GM18502 (cell line): Measurements from ENCODE around the gene SMC1B.
"Not testable (repeated sequence)": the region's sequence is repeated elsewhere in the genome, so short reads cannot be mapped to it uniquely, and the experiment has no call there.

Source experiments
- ATAC-seq: cut with Tn5 transposase; IDR thresholded peaks from one replicate; pipeline ENCODE4 v1.9.1; 2021; ENCODE audit warnings: mild to moderate bottlenecking; ENCODE audit not compliant: unreplicated experiment, poor library complexity

The SMC1B gene, protein sequence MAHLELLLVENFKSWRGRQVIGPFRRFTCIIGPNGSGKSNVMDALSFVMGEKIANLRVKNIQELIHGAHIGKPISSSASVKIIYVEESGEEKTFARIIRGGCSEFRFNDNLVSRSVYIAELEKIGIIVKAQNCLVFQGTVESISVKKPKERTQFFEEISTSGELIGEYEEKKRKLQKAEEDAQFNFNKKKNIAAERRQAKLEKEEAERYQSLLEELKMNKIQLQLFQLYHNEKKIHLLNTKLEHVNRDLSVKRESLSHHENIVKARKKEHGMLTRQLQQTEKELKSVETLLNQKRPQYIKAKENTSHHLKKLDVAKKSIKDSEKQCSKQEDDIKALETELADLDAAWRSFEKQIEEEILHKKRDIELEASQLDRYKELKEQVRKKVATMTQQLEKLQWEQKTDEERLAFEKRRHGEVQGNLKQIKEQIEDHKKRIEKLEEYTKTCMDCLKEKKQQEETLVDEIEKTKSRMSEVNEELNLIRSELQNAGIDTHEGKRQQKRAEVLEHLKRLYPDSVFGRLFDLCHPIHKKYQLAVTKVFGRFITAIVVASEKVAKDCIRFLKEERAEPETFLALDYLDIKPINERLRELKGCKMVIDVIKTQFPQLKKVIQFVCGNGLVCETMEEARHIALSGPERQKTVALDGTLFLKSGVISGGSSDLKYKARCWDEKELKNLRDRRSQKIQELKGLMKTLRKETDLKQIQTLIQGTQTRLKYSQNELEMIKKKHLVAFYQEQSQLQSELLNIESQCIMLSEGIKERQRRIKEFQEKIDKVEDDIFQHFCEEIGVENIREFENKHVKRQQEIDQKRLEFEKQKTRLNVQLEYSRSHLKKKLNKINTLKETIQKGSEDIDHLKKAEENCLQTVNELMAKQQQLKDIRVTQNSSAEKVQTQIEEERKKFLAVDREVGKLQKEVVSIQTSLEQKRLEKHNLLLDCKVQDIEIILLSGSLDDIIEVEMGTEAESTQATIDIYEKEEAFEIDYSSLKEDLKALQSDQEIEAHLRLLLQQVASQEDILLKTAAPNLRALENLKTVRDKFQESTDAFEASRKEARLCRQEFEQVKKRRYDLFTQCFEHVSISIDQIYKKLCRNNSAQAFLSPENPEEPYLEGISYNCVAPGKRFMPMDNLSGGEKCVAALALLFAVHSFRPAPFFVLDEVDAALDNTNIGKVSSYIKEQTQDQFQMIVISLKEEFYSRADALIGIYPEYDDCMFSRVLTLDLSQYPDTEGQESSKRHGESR

DNA sequence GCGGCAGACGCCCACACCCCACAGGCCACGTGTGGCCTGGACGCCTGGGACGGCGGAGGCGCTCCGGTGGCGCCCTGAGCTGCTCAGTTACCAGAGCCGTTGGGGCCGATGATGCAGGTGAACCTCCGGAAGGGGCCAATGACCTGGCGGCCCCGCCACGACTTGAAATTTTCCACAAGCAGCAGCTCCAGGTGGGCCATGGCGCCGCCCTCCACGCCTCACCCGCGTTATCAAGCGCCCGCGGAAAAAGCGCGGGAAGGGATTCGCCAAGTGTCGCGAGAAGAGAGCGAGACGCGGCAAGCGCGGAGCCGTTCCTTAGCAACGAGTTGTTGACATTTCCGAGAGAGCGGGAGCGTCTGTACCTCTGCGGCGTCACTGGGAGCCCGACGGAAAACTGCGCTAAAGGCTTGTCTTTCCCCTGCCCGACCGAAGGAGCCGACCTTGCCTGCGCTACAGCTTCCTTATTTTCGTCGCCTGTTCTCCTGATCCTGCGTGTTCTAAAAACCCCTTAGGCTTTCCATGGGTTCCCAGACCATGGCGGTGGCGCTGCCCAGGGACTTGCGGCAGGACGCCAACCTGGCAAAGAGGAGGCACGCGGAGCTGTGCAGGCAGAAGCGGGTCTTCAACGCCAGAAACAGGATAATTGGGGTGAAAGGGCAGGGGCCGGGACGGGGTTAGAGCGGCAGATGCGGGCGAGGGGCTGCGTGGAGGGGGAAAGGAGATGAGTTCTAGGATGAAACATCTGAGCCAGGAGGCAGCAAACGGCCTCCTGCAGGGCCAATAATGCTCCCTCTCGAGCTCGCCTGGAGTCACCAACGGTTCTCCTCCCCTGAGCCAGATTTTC, at the start of gene SMC1B, which contains the start of gene RIBC2:
Gene SMC1B (minus strand): TSS at position 232 of the 844 bp plus-strand sequence. CDS start 32 bp downstream, at position 200.
Gene RIBC2 (plus strand): TSS at position 326 of the 844 bp plus-strand sequence. CDS start 194 bp downstream, at position 520.
- ATAC-seq: peak; percentile 59

DNA sequence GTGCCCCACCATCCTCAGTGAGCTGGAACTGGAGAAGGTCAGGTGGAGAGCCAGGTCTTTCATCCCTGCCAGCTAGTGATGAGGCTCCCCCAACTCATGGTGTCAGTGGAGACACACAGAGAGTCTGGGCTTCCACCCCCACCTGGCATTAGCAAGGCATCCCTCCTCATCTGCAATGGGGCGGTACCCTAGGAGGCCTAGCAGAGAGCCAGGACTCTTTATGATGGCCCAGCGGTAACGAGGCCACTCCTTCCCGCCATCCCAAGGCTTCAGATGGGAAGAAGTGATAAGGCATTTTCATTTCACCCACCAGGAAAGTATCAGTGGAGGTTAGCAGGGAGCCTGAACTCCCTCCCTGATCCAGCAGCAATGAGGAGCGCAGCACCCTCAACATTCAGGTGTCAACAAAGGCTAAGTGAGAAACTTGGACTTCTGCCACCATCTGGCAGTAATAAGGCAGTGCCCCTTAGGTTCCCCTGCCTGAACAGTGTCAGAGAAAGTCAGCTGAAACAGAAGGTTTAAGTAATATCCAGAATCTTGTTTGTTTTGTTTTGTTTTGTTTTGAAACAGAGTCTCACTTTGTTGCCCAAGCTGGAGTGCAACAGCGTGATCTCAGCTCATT, 48.7 kb upstream of the SMC1B start:
- ATAC-seq: no peak

DNA sequence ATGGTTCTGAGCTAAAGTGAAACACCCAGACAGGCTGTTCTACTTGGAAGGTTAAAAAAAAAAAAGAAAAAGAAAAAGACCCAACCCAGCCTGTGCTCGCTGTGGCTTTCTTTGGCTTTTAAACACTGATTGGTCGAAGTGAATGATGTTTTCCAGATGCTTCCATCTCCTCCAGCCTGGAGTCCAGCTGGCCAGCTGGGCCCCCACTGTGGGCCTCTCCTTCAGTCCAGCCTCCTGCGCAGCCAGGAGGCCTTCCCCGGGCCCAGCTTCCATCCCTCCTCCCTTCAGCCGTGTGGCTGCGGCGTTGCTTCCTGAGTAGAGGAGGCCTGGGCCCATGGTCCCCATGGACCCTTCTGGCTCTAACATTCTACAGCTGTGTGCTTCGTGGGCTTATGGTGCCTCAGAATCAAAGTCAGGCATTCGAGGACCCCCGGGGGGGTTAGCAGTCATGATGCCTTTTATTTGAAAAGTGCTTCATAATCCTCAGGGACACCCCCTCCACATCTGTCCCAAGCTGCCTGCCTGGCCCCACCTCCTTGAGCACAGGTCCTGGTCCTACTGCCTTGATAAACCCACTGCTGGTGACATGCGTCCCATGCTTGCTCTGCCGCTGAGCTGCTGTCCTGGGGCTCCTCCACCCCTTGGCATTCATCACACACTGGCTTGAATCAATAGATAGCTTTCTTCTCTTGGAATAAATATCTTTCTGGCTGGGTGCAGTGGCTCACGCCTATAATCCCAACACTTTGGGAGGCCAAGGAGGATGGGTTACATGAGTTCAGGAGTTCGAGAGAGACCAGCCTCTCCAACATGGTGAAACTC, 47.1 kb upstream of the SMC1B start:
- ATAC-seq: no peak

DNA sequence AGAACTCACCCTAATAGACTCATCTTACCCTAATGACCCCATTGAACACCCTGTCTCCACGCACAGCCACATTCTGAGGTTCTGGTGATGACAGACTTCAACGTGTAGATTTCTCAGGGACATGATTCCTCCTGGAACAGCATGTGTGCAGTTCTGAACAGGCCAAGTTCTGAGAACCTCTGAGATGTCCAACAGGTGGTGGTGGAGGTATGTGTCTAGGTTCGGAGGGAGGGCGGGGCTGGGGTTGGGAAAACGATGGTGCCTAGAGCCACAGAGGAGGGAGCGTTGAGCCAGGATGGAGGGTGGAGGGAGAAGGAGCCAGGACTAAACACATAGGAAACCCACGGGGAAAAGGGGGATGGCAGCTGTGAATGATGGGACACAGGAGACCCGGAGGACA, 45.8 kb upstream of the SMC1B start:
- no peak for ATAC-seq

DNA sequence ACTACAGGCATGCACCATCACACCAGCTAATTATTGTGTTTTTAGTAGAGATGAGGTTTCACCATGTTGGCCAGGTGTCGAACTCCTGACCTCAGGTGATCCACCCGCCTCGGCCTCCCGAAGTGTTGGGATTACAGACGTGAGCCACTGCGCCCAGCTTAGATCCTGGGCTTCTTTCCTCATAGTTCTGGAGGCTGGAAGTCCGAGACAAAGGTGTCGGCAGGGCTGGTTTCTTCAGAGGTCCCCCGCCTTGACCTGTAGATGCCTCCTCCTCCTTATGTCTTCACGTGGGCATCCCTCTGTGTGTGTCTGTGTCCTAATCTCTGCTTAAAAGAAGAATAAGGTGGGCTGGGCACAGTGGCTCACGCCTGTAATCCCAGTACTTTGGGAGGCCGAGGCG, 45.1 kb upstream of the SMC1B start:
- ATAC-seq: no peak

DNA sequence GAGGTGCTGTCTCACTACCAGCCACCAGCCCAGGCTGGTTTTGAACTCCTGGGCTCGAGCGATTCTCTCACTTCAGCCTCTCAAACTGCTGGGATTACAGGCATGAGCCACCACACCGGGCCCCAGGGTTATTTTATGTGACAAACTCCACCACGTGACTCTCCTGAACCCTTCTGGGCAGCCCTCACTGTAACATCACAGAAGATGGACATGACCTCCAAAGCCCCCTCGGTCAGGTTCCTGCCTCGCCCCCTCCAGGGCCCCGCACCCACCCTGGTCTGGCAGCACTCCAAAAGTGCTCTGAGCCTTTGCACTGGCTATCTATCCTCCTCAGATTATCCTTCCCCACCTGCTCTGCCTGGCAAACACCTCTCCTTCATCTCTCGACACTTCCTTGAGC, 43.4 kb upstream of the SMC1B start:
- no peak for ATAC-seq

DNA sequence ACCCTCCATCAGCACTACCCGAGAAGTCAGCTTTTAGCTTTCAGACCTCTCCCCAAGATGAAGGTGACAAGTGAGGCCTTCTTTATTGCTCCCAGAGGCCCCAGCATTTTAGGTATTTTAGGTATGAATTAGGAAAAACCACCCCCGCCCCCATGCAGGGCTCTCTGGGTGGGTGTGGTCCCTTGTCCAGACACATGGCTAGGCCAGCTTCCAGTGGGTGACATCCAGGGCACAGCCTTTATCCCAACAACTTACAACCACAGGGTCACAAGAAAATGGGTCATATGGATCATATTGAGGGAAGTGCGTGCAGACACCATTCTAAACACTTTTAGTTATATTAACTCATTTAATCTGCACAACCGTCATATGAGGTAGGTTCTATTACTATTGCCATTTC, 42.2 kb upstream of the SMC1B start:
- no peak for ATAC-seq

DNA sequence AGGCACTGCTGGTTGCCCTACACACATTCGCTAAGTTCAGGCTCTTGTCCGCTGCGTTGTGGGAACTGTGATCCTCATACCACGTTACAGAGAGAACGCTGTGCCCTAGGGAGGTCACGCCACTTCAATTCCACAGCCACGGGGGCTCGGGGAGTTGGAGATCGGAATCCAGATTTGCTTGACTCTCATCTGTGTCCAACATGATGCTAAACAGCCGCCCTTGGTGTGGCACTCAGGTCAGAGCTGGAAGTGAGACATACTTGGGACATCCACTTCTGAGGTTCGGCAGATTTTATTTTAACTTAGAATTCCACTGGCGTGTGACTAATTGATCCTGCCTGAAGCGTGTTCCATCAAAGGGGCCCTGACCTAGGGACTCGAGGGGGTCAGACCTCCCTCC, 41.8 kb upstream of the SMC1B start:
- ATAC-seq: no peak

DNA sequence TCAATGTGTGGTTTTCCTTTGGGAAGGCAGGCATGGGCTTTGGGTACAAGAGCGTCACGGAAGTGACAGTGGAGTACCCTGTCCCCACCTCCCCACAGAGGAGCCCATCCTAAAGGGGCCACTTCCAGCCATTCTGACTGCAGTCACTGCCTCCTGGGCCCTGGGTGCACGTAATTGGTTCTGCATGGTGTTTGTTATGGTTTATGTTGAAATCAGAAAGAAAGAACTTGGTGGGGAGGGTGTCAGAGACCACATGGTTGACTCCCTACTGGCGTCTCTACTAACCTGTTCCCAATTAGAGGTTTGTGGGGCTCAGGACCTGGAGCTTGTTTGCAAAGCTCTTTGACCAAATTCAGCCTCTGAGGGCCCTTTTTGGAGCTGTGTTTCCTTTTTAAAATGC, 40.9 kb upstream of the SMC1B start:
- no peak for ATAC-seq

DNA sequence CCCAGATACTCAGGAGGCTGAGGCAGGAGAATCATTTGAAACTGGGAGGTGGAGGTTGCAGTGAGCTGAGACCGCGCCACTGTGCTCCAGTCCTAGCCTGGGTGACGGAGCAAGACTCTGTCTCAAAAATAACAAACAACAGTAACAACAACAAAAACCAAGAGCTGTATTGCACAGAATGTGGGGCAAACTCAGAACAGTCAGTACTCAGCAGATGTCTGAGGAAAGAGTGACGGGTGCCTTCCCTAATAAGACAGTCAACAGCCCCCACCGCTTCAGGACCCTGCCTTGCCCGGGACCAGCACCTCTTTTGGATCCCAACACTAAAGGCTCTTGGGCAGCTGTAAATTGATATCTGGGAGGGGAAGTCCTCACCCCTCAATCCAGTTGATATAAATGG, 40.4 kb upstream of the SMC1B start:
- ATAC-seq: no peak

DNA sequence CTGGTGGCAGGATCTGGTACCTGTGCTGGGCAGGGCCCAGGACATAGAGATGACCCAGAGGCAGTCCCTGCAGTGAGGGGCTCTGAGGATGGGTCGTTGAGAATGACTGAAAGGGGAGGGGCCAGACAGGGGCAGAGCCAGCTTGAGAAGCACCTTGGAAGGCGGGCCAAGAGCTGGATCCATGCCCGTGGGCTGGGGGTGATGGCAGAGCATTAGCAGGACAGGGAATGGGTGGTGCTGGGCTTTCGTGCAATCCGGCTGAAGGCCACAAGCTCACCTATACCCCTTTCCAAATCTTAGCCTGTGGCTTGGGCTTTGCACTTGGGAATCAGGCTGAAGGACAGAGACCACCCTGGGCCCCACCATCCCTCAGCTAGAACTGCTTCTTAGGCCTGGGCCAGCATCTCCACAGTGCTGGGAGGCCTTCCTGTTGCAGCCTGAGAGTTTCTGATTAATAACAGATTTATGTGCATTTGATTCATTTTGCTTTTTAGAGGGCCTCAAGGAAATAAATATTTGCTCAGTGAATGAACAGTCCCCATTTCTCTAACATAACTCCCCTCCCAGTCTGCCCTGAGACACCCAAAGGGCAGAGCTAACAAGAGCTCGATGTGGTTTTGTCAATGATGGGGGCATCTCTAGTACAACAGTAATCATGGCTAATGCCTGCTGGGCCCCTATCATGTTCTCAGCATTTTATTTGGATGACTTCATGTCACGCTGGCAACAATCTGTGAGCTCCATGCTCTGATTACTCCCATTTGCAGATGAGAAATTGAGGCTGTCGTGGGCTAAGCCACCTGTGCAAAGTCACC, 39.4 kb upstream of the SMC1B start:
- no peak for ATAC-seq

DNA sequence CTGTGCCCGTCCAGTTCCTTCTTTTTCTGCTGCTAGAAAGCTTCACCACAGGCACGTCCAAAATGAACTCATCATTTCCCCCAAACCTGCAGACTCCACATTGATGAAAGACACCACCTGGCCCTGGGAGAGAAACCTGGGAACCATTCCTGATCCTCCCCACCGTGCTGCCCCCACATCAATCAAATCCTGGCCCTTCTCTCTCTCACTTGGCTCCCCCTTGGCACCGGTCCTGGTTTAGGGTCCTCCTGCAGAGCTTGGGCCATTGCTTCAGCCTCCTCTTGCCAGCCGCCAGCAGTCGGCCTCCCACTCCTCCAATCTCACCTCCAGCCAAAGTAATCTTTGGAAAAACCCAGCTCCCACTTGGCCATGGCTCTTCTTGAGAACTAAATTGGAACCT, 38.6 kb upstream of the SMC1B start:
- no peak for ATAC-seq

DNA sequence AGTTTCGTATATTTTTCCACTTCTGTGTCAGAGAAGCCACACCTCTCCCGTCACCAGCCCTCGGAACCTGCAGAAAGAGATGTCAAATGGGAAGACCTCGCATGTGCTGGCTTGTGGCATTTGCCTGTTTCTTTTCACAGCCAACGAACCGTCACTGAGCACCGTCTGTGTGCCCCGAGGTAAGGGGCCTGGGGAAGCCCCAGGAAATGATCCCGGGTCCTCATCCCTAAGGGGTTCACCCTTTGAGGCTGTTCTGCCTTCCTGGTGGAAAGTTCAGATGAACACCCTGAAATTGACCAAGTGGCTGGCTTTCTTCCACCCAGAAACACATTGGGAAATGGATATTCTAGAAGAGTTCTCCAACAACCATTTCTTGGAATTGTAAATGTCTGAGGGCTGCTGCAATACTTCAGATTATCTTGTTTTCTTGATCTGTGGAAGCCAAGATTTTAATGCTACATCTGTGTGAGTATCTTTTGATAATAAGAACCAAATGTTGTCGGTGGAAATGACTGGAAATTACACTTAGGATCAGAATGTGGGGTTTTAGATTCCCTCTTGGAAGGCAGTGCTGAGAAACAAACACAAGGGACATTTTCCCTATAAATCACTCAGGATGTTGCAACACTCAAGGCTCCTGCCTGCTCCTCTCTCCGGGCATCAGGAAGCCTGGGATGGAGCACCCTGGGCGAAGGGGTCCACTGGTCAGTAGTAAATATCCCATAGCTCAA, 37.7 kb upstream of the SMC1B start:
- ATAC-seq: no peak

DNA sequence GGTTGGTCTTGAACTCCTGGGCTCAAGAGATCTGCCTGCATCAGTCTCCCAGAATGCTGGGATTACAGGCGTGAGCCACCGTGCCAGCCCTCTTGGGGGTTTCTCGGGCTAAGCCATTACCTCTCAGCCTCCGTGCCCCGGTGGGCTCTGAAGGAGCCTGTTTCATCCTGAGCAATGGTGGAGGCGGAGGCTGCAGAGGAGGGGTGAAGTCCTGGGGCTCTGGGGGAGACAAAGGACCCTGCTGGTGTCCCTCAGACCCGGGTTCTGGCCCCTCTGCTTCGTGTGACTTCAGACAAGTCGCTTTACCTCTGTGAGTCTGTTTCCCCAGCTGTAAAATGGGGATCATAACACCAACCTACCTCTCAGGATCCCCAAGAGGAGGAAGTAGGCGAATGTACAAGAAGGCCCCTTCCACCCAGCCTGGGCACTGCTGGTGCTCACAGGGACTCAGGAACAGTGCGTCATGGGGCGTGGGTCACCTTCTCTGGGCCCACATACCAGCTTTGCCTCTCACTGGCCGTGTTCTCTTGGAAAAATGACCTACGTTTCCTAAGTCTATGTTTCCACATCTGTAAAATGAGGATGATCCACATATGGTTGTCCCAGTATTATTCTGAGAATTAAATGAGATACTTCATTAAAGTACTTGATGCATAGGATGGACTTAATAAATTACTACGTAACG, 36.8 kb upstream of the SMC1B start:
- ATAC-seq: no peak

DNA sequence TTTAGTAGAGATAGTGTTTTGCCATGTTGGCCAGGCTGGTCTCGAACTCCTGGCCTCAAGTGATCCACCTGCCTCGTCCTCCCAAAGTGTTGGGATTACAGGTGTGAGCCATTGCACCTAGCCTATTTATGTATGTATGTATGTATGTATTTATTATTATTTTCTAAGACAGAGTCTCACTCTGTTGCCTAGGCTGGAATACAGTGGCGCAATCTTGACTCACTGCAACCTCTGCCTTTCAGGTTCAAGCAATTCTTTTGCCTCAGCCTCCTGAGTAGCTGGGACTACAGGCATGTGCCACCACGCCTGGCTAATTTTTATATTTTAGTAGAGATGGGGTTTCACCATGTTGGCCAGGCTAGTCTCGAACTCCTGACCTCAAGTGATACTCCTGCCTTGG, 36.0 kb upstream of the SMC1B start:
- not testable (repeated sequence) for ATAC-seq

DNA sequence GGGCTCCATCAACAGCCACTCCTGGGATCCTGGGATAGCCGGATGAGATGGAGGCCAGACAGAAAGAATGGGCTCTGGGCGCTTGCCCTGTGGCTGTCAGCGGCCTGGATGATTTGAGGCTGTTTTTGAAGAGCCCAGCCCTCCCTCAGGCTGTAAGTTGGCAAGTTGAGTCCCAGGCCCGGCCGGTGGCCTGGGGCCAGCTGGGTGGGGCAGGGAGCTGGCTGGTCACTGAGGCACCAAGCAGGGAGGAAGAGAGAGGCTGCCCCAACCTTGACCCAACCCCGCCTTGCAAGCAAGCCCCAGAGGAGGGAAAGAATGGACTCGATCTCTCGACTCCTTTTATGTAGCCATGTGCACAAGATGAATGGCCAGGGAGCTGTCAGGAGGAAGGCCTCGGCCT, 35.0 kb upstream of the SMC1B start:
- ATAC-seq: no peak
